ENCODE results near the gene ZIC3. TPM values are rescaled to one million over a fixed set of nuclear protein-coding genes. Genes with fewer than 3 reads are reported as not detected.

Gene ZIC3
- total RNA-seq, 3 donors from 2014 or later (not counting 1 experiment from before 2014, with no cell fraction given): not detected

DNA sequence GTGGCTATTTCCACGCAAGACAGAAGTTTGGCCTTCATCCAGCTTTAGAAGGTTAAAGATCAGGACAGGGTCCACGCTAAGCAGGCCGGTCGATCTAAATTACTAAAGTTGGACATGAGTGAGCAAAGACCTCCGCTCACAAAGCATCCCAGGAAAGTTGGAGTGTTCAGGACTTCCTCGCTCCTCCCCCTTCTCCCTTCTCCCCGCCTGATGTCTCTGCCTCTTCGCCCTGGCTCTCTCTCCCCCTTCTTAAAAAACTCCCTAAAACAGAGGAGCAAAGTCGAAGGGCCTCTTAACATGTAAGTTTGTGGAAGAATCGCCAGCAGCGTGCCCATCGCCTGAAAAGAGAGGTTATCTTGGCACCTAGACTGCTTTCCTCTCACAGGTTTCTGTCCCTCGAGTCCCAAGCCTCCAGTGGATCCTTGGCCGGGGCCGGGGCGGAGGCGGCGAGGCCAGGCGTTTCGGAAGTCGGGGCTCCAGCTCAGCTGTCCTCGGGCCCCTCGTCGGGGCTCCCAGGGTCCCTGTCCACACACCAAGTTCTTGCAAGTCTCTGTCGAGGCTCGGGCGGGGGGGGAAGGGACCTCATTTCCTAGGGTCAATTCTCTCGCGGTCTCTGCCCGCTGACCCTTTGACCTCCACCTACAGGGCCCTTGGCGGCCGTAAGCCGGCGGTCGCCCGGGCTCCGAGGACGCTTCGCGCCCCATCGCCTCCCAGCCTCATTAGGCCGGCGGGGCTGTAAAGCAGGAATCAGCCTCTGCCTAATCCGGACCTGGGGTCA lies 7.6 kb downstream of the ZIC3 start:
- H3K27me3 Mint-ChIP-seq (ENCODE audit: low read depth in 2 of 2): peaks cover 23 to 78% of the 10 kb centered on the region in 2 donors
- Histone ChIP-seq H3K9me3 (ENCODE audit: control insufficient read depth, insufficient read depth, low read length) (no peaks in the 10 kb centered on the region), H3K36me3 (ENCODE audit: control insufficient read depth, insufficient read depth, low read length) (no peaks in the 10 kb centered on the region), H3K4me1 (ENCODE audit: control insufficient read depth, insufficient read depth, low read length) (no peaks in the 10 kb centered on the region), H3K27ac (ENCODE audit: low read length) (no peak overlapping the region), H3K27me3 (ENCODE audit: control insufficient read depth, insufficient read depth, low read length) (peaks cover 8% of the 10 kb centered on the region), H3K4me3 (ENCODE audit: low read length) (no peak overlapping the region)
- TF ChIP-seq, protein P1, sequence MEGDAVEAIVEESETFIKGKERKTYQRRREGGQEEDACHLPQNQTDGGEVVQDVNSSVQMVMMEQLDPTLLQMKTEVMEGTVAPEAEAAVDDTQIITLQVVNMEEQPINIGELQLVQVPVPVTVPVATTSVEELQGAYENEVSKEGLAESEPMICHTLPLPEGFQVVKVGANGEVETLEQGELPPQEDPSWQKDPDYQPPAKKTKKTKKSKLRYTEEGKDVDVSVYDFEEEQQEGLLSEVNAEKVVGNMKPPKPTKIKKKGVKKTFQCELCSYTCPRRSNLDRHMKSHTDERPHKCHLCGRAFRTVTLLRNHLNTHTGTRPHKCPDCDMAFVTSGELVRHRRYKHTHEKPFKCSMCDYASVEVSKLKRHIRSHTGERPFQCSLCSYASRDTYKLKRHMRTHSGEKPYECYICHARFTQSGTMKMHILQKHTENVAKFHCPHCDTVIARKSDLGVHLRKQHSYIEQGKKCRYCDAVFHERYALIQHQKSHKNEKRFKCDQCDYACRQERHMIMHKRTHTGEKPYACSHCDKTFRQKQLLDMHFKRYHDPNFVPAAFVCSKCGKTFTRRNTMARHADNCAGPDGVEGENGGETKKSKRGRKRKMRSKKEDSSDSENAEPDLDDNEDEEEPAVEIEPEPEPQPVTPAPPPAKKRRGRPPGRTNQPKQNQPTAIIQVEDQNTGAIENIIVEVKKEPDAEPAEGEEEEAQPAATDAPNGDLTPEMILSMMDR (IDR thresholded peaks at IDR 0.05): no peak
- 18% methylated on average over 41 of the region's 44 CpGs for WGBS (ENCODE audit: insufficient coverage)
- ATAC-seq: no peak
- DNase-seq: no peak
- no peak overlapping the region for H3K27ac Mint-ChIP-seq
- no peaks in the 10 kb centered on the region for H3K4me1 Mint-ChIP-seq
- H3K9me3 Mint-ChIP-seq: no peaks in the 10 kb centered on the region
- intact Hi-C loops (cut with micrococcal nuclease): no loop called here
- H3K36me3 Mint-ChIP-seq: peaks cover 7% of the 10 kb centered on the region
- H3K4me3 Mint-ChIP-seq: no peak overlapping the region

- TF ChIP-seq, protein P1 (IDR thresholded peaks at IDR 0.05): no peak
- peaks cover 5% of the 10 kb centered on the region for H3K27me3 ChIP-seq (ENCODE audit: control insufficient read depth, insufficient read depth, low read length)
- no peaks in the 10 kb centered on the region for H3K36me3 ChIP-seq (ENCODE audit: control insufficient read depth, insufficient read depth, low read length)
- H3K36me3 Mint-ChIP-seq: peaks cover 7% of the 10 kb centered on the region
- H3K27me3 Mint-ChIP-seq (ENCODE audit: low read depth in 2 of 2): peaks cover 23 to 72% of the 10 kb centered on the region in 2 donors
- 5% methylated on average over 47 of the region's 67 CpGs for WGBS (ENCODE audit: insufficient coverage)
- ATAC-seq (no peak), DNase-seq (no peak)
- H3K4me1 ChIP-seq (ENCODE audit: control insufficient read depth, insufficient read depth, low read length): no peaks in the 10 kb centered on the region
- no peak overlapping the region for H3K4me3 ChIP-seq (ENCODE audit: low read length)
- H3K27ac Mint-ChIP-seq: no peak overlapping the region
- intact Hi-C loops (cut with micrococcal nuclease): no loop called here
- H3K4me1 Mint-ChIP-seq: no peaks in the 10 kb centered on the region
- no peak overlapping the region for H3K27ac ChIP-seq (ENCODE audit: low read length)
- H3K9me3 ChIP-seq (ENCODE audit: control insufficient read depth, insufficient read depth, low read length): no peaks in the 10 kb centered on the region
- no peaks in the 10 kb centered on the region for H3K9me3 Mint-ChIP-seq
- no peak overlapping the region for H3K4me3 Mint-ChIP-seq
Observed at GRCh38 chrX:137574102-137574783, 8.3 kb downstream of the ZIC3 start.

GRCh38 chrX:137574784-137575293 lies 8.9 kb downstream of the ZIC3 start:
- no peak overlapping the region for H3K27ac Mint-ChIP-seq
- no peak overlapping the region for H3K4me3 Mint-ChIP-seq
- no peak for ATAC-seq
- no peak for DNase-seq
- no peak overlapping the region for H3K27ac ChIP-seq (ENCODE audit: low read length)
- H3K9me3 Mint-ChIP-seq: no peaks in the 10 kb centered on the region
- peaks cover 7% of the 10 kb centered on the region for H3K36me3 Mint-ChIP-seq
- H3K9me3 ChIP-seq (ENCODE audit: control insufficient read depth, insufficient read depth, low read length): no peaks in the 10 kb centered on the region
- WGBS (ENCODE audit: insufficient coverage): 15% methylated on average over 28 of the region's 29 CpGs
- peaks cover 5% of the 10 kb centered on the region for H3K27me3 ChIP-seq (ENCODE audit: control insufficient read depth, insufficient read depth, low read length)
- no peaks in the 10 kb centered on the region for H3K4me1 ChIP-seq (ENCODE audit: control insufficient read depth, insufficient read depth, low read length)
- no peaks in the 10 kb centered on the region for H3K36me3 ChIP-seq (ENCODE audit: control insufficient read depth, insufficient read depth, low read length)
- H3K4me1 Mint-ChIP-seq: no peaks in the 10 kb centered on the region
- intact Hi-C loops (cut with micrococcal nuclease): no loop called here
- H3K4me3 ChIP-seq (ENCODE audit: low read length): no peak overlapping the region
- TF ChIP-seq, protein P1 (IDR thresholded peaks at IDR 0.05): no peak
- H3K27me3 Mint-ChIP-seq (ENCODE audit: low read depth in 2 of 2): peaks cover 22 to 72% of the 10 kb centered on the region in 2 donors
